Upper lobe of right lung (tissue), 1 donor: ENCODE measurements around the gene TMED9. TPM values are rescaled to one million over a fixed set of nuclear protein-coding genes. Genes with fewer than 3 reads are reported as not detected.
A peak's percentile ranks its signal among the peaks of the same experiment; 100 is the strongest.

Experiments used
- ATAC-seq: fragments of 200-7000 bp; cut with Tn5 transposase; one replicate; pipeline ENCODE4 v1.9.1; 2020; ENCODE audit warnings: mild to moderate bottlenecking, moderate library complexity
- DNase-seq: peaks from one replicate; pipeline ENCODE4 v3.0.0-alpha.2; 2020
- H3K27ac ChIP-seq: fragments of 200-600 bp; one replicate; pipeline ENCODE4 v1.8.0; 2022
- H3K27me3 ChIP-seq: fragments of 200-600 bp; one replicate; pipeline ENCODE4 v1.8.0; 2022; ENCODE audit warnings: mild to moderate bottlenecking
- H3K36me3 ChIP-seq: fragments of 200-600 bp; one replicate; pipeline ENCODE4 v1.8.0; 2022
- H3K4me1 ChIP-seq: fragments of 200-600 bp; one replicate; pipeline ENCODE4 v1.8.0; 2022
- H3K4me3 ChIP-seq: fragments of 200-600 bp; one replicate; pipeline ENCODE4 v1.8.0; 2022; ENCODE audit warnings: mild to moderate bottlenecking
- H3K9me3 ChIP-seq: fragments of 200-600 bp; one replicate; pipeline ENCODE4 v1.8.0; 2022
- CTCF ChIP-seq: fragments of 200-600 bp; IDR thresholded peaks from one replicate; pipeline ENCODE4 v1.8.0; 2022; ENCODE audit warnings: antibody characterized with exemption
- intact Hi-C: fragments of 100-400 bp; cut with DNase I; formaldehyde crosslinking; loops from one replicate; pipeline ENCODE4 v1.11.0; 2022
- total RNA-seq: library from RNA; stranded (reverse); fragmentation: NEBNext Ultra II Directional; extraction: Animal tissue kit (Norgen Biotek cat#: 25700); gene quantifications from one replicate; pipeline ENCODE4 v1.2.1, GENCODE V29; 2021
- donor health status: DM: no; HTN: yes; CAD: no; lungs with severe emphysema.

Gene TMED9
- total RNA-seq, 1 donor from 2014 or later: 133 TPM

GRCh38 chr5:177600508-177601018 lies 8.6 kb downstream of the TMED9 start:
- peak; percentile 25 for DNase-seq
- ATAC-seq: peak; percentile 2

GRCh38 chr5:177601126-177601525 lies 9.1 kb downstream of the TMED9 start:
- peak; percentile 18 for DNase-seq
- no peaks in the 10 kb centered on the region for H3K27me3 ChIP-seq
- peak overlapping the region; percentile 70 for H3K4me3 ChIP-seq
- no peak for ATAC-seq
- peaks cover 6% of the 10 kb centered on the region for H3K4me1 ChIP-seq
- TF ChIP-seq CTCF: no peak
- H3K36me3 ChIP-seq: peaks cover 8% of the 10 kb centered on the region
- H3K9me3 ChIP-seq: no peaks in the 10 kb centered on the region
- intact Hi-C loops: no loop called here
- no peak overlapping the region for H3K27ac ChIP-seq

More at GRCh38 chr5:177600508-177601018, 8.6 kb downstream of the TMED9 start:
- H3K9me3 ChIP-seq: no peaks in the 10 kb centered on the region
- peaks cover 14% of the 10 kb centered on the region for H3K36me3 ChIP-seq
- H3K4me3 ChIP-seq: peak overlapping the region; percentile 70
- peak overlapping the region; percentile 89 for H3K27ac ChIP-seq
- peaks cover 6% of the 10 kb centered on the region for H3K4me1 ChIP-seq
- TF ChIP-seq CTCF: no peak
- intact Hi-C loops: no loop called here
- H3K27me3 ChIP-seq: no peaks in the 10 kb centered on the region

GRCh38 chr5:177601577-177602457 lies 9.8 kb downstream of the TMED9 start:
- intact Hi-C loops: no loop called here
- no peaks in the 10 kb centered on the region for H3K27me3 ChIP-seq
- no peak overlapping the region for H3K4me3 ChIP-seq
- TF ChIP-seq CTCF: no peak
- no peaks in the 10 kb centered on the region for H3K9me3 ChIP-seq
- H3K27ac ChIP-seq: no peak overlapping the region
- H3K36me3 ChIP-seq: peaks cover 1% of the 10 kb centered on the region
- H3K4me1 ChIP-seq: peaks cover 6% of the 10 kb centered on the region
- DNase-seq (peak; percentile 46), ATAC-seq (no peak)

- Histone ChIP-seq H3K36me3 (no peaks in the 10 kb centered on the region), H3K27ac (no peak overlapping the region), H3K4me1 (peaks cover 6% of the 10 kb centered on the region), H3K27me3 (no peaks in the 10 kb centered on the region), H3K9me3 (no peaks in the 10 kb centered on the region), H3K4me3 (no peak overlapping the region)
- DNase-seq: no peak
- intact Hi-C loops: no loop called here
- no peak for TF ChIP-seq CTCF
- ATAC-seq: no peak
Observed at GRCh38 chr5:177602458-177602830, 10.4 kb downstream of the TMED9 start.

GRCh38 chr5:177603631-177604030 lies 11.6 kb downstream of the TMED9 start:
- no peaks in the 10 kb centered on the region for H3K9me3 ChIP-seq
- ATAC-seq (no peak), DNase-seq (no peak)
- no peak overlapping the region for H3K27ac ChIP-seq
- intact Hi-C loops: no loop called here
- no peaks in the 10 kb centered on the region for H3K36me3 ChIP-seq
- no peaks in the 10 kb centered on the region for H3K27me3 ChIP-seq
- H3K4me1 ChIP-seq: peaks cover 6% of the 10 kb centered on the region
- no peak for TF ChIP-seq CTCF
- H3K4me3 ChIP-seq: no peak overlapping the region
